ENCODE data around the gene PAX8. TPM values are rescaled to one million over a fixed set of nuclear protein-coding genes. Genes with fewer than 3 reads are reported as not detected.

PAX8 gene
- total and polyA plus RNA-seq, 2 of the 13 experiments (the other 11 are each of a cell fraction or from before 2014, with no cell fraction given) = 1.5 to 8.8 TPM

DNA sequence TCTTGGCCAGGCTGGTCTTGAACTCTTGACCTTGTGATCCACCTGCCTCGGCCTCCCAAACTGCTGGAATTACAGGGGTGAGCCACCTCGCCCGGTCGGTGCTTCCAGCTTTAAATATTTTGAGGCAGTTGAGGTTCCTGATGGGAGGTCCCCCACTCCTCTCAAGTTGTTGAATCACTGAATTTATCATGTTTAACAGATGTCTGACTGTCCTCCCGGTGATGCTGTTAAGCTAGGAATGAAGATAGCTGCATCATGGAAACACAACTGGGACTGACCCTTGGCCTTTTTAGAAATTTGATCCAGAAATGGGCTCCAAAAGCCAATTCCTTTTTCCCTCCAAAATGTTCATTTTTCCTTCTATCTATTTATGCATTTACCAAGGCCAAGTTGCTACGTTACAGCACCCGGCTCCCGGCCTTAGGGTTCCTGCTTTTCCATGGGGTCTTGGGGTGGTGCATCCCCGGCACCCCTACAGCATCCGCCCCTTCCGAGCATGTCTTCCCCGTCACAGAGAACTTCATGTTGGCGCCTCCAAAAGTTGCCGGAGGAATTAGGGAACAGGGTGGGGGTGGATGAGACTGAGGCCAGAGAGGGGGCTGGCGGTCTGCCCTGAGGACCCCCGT is 43.9 kb downstream of the PAX8 start:
- DNase-seq (ENCODE audit: low spot score) (no peak), FAIRE-seq (no peak), ATAC-seq (no peak)
- no peak overlapping the region for H3K9ac ChIP-seq (ENCODE audit: insufficient read depth, low read depth, low read length)
- in situ Hi-C loops (cut with HindIII; ENCODE audit: extremely low pct_ligation_motif_present, low pct_unique_long_range_greater_than_20kb) = no loop called here
- TF ChIP-seq SCMH1 (CRISPR knock-in tag; IDR thresholded peaks at IDR 0.05; ENCODE audit: borderline replicate concordance) (no peak), ZNF207 (IDR thresholded peaks at IDR 0.05; ENCODE audit: borderline replicate concordance) (no peak), RBFOX2 (IDR thresholded peaks at IDR 0.05; ENCODE audit: low read depth, low read length) (no peak), EEA1 (CRISPR knock-in tag; IDR thresholded peaks at IDR 0.05; ENCODE audit: borderline replicate concordance) (no peak), NFIB (CRISPR knock-in tag; IDR thresholded peaks at IDR 0.05; ENCODE audit: borderline replicate concordance) (no peak), RARG (CRISPR knock-in tag; IDR thresholded peaks at IDR 0.05; ENCODE audit: low read depth) (no peak)
- H3K4me1 ChIP-seq (ENCODE audit: insufficient read depth, low read length) = peaks cover 57% of the 10 kb centered on the region
- H3K4me3 ChIP-seq (replicated peaks in 1 of 3; ENCODE audit: insufficient read depth in 1 of 3, low read depth in 2 of 3, low read length in 3 of 3) = no peak overlapping the region
- no peaks in the 10 kb centered on the region for H3K79me2 ChIP-seq (ENCODE audit: insufficient read depth, low read length)
- BruUV-seq (replicated peaks) = no TSS peak
- CTCF ChIA-PET (ENCODE audit: low intra/inter-chr PET ratio, low total read pairs) = interaction anchor here (0.7 kb wide), 1 partner anchor 12 kb away, joined by 3 read pairs; no protein-coding TSS in a partner anchor
- no peak overlapping the region for H3K27ac ChIP-seq (ENCODE audit: extremely low read length, insufficient read depth, low read length)
- H3K9me3 ChIP-seq (ENCODE audit: low read length) = no peaks in the 10 kb centered on the region
- 82% methylated on average over 16 of the region's 16 CpGs for WGBS (ENCODE audit: low lambda C conversion rate)
- no peak overlapping the region for H3K4me2 ChIP-seq (ENCODE audit: low read depth, low read length)
- H3K36me3 ChIP-seq (replicated peaks in 1 of 2; ENCODE audit: control insufficient read depth in 1 of 2, insufficient read depth in 2 of 2, low read length in 2 of 2) = no peaks in the 10 kb centered on the region
- POLR2A ChIA-PET = interaction anchor here (0.6 to 2.6 kb wide), 6 partner anchors 11 to 53 kb away, joined by 3 to 19 read pairs (median 4); no protein-coding TSS in a partner anchor
- intact Hi-C loops (cut with micrococcal nuclease; ENCODE audit: unreplicated experiment) = no loop called here
- H2AFZ ChIP-seq (ENCODE audit: low read length) = no peak overlapping the region
- H4K20me1 ChIP-seq (ENCODE audit: insufficient read depth, low read length) = no peaks in the 10 kb centered on the region
- H3K27me3 ChIP-seq (ENCODE audit: control insufficient read depth in 1 of 2, insufficient read depth in 2 of 2, low read length in 2 of 2) = 0 out of 5 replicates have a peak, but pooled peaks cover 0 to 3% of the 10 kb centered on the region in 2 experiments
